Smooth muscle cell of the brain vasculature (primary cell): ENCODE data around the gene ZNHIT1.

ENCODE experiments used
- DNase-seq: peaks from one replicate; pipeline ENCODE4 v3.0.0-alpha.2; 2012; ENCODE audit warnings: low read depth, low spot score

ZNHIT1 gene

DNA sequence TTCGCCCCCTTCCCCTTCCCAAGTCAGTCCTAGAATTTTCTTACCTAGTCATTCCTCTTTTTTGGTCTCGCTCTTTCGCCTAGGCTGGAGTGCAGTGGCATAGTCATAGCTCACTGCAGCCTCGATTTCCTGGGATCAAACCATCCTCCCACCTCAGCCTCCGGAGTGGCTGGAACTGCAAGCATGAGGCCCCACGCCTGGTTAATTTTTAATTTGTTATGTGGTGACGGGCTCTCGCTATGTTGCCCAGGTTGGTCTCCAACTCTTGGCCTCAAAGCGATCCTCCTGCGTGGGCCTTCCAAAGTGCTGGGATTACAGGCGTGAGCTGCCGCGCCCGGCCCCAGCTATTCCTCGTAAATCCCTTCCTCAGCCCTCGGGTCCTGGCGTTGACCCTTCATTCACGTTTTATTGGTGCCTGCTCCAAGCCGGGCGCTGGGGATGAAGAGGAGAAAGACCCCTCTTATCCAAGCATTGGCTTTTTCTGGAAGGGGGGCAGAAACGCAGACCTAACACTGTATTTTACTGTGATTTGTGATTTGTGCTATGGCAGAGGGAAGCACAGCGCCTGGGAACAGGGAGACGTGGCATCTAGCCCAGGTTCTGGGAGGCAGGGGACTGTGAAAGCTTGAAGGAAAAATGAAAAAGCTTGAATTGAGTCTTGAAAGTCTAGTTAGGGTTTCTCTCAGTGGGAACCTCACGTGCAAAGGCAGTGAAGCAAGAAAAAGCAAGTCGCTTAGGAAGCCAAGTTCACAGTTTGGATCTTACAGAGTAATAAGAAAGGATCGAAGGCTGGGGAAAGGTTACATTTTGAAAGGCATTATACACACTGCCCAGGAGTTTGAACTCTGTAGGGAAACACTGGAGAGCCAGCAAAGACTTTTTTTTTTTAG lies 516 bp downstream of the ZNHIT1 start:
- no peak for DNase-seq

DNA sequence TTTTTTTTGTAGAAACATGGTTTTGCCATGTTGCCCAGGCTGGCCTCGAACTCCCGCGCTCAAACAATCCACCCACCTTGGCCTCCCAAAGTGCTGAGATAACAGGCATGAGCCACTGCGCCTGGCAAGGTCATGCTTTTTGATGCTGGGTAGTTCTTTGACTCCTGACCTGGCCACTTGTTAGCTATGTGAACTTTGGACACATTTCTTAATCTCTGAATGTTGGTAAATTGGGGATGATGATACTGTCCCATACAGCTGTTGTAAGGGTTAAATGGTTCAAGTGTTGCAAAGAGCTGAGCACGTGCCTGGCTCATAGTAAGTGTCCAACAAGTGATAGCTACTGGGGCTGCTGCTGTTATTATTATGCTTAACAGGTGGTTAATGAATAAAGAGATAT lies 2.3 kb downstream of the ZNHIT1 start:
- no peak for DNase-seq

DNA sequence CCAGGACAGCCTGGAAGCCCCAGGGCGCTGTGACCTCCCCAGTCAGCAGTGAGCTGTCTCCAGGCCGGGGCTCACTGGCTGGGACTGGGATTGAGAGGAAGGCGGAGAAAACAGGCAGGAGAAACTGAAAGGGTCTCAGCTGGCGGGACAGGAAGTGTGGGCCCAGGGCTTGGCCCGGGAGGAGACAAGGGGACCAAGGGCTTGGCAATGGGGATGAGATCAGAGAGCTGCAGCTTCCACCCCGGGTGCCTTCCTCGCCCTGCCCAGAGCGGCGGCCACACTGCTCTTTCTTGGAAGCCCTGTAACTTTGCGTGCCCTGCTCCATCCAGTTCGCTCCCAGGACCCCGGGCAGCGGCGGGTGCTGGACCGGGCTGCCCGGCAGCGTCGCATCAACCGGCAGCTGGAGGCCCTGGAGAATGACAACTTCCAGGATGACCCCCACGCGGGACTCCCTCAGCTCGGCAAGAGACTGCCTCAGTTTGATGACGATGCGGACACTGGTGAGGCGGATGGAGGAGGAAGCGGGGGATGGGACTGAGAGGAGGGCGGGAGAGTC lies 4.4 kb downstream of the ZNHIT1 start:
- DNase-seq: no peak

DNA sequence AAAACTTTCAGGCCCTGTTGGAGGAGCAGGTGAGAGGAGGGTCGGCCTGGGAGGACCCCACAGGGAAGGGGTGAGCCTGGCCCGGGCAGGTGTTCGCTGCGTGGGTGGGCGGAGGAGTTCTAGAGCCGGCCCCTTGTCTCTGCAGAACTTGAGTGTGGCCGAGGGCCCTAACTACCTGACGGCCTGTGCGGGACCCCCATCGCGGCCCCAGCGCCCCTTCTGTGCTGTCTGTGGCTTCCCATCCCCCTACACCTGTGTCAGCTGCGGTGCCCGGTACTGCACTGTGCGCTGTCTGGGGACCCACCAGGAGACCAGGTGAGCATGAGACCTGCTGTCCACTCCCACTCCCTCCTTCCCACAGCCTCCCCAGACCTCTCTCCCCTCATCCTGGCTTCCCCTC lies 5.6 kb downstream of the ZNHIT1 start:
- no peak for DNase-seq

DNA sequence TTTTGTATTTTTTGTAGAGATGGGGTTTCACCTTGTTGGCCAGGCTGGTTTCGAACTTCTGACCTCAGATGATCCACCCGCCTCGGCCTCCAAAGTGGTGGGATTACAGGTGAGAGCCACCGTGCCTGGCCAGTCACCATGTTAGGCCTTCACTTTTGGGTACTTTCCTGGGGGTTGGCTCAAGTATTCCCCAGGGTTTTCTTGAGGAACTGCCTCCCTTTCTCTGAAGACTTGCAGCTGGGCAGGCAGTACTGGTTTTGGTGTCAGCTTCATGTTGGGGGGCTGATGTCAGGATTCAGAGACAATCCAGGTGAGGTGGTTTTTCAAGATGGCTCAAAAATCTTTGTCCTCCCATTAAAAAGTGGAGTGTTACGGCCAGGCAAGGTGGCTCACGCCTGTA lies 7.7 kb downstream of the ZNHIT1 start:
- no peak for DNase-seq

DNA sequence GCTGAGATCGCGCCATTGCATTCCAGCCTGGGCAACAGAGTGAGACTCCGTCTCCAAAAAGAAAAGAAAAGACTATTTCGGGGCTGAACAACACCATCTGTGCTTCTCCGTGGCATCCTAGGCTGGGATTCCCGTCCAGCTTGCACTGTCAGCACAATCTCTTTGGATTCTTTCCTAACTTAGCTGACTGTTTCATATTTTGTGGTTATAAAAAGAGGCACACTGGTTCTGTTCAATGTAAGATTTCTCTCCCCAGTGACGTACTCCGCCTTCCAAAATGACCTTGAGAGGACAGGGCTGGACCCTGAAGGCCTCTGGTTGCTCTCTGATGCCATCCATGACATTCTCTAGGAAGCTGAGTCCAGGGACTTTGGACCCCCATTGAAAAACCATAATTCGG lies 8.8 kb downstream of the ZNHIT1 start:
- DNase-seq: no peak

DNA sequence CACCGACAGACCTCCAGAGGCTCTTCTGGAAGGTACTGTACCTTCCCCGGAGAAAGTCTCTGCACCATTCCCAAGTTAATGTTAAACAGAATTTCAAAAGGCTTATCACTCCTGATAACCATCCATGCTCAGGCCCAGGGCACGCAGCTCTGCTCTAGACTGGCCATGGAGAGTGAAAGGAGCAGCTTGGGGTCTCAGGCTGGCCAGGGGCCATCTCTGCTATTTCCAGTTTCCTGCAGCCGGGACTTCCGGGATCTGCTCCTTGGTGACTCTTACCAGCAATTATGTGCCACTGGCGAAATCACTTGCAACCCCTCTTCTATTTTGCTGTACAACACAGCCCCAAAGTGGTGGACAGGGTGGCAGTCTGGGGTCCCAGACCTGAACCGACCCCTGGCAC lies 13.7 kb downstream of the ZNHIT1 start:
- no peak for DNase-seq

DNA sequence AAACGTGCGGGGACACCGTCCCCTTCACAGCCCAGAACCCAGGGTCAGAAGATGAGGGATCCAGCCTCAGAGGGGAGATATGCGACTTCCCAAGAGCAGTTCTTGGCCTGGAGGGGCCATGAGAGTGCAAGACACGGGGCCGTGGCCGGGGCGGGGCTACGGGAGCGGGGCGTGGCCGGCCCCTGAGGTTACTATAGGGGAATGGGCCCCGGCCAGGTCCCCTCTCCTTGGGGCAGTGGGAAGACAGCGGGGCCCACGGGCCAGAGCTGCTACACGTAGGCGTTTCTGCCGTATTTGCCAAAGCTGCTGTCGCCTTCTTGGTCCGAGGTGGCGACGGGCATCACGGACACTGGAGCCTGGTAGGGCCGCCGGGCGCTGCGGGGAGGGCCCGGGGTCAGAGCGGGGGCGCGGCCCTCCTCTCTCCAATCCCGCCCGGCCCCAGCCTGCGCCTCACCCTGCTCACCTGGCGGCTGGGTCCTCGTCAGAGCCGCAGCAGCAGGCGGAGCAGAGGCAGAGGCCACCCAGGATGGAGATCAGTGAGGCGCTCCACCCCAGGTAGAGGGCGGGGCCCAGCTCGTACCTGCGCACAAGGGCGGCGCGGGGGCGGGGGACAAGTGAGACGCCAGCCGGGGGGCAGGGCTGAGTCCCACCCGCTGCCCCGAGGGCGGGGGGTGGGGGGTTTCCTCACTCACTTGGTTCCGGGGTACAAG lies 14.3 kb downstream of the ZNHIT1 start:
- no peak for DNase-seq

DNA sequence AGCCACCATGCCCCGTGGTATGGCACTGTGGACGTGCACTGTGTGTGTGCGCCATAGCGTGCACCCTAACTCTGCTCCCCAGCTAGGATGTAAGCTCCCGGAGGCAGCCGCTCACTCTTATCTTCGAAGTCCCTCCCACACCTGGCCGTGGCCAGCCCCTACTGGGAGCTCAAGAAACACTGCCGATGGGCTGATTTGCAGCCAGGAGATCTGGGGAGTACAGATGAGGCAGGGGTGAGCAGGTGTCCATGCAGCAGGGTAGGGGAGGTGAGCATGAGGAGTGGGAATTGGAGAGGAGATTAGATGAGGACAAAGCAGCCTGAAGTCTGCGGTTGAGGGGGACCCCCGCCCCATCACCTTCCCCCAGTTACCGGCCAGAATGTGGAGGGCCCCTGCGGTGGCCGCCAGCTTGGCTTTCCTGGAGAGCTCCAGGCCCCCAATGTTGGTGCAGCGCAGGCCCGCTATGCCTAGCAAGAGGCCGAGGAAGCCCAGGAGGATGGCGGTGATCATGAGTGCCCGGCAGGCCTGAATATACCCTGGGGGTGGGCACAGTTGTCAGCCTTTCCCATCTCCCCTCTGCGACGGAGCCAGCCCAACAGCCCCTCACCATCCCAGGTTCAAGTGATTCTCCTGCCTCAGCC lies 16.1 kb downstream of the ZNHIT1 start:
- DNase-seq: no peak

DNA sequence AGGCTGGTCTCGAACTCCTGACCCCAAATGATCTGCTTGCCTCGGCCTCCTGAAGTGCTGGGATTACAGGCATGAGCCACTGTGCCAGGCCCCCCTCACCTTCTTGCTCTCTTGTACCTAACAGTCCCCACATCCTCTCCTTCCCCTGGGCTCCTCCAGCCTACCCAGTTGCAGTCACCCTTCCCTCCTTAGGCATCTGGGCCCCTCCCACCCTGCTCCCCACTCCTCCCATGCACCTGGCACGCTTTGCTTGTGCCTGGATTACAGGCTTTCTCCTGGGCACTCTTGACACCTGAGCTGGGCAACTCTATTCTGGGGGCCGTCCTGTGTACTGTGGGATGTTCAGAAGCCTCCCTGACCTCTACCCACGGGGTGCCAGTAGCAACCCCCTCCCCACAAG lies 16.7 kb downstream of the ZNHIT1 start:
- DNase-seq: no peak

DNA sequence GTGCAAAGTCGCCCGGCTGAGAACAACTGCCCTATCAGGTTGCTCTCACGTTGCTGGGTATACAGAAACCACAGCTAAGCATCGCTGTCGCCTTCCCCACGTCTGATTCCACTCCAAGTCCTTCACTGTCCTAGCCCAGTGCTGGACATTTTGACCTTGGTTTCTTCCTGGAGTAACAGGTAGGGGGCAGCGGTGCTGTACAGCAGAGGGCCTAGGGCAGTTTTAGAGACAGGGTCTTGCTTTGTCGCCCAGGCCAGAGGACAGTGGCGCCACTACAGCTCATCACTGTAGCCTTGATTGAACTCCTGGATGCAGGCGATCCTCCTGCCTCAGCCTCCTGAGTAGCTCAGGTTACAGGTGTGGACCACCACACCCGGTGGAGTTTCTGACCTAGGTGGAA lies 17.1 kb downstream of the ZNHIT1 start:
- no peak for DNase-seq

DNA sequence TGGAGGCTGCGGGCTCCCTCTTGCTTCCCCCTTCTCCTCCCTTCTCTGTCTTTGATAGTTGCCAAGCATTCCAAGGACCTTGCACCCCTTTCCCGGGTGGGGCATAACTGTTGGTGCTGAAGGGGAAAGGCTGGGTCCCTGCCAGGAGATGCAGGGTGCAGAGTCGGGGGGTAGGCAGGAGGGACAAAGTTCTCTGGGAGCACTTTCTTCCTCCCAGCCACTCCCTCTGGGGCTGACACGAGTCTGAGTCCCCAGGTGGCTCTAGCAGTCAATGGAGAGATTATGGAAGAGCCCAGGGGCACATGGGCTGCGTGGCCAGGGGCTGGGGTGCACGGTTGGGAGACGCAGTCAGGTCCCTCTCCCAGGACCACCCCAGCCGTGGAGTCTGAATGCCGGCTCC lies 17.6 kb downstream of the ZNHIT1 start:
- DNase-seq: no peak

DNA sequence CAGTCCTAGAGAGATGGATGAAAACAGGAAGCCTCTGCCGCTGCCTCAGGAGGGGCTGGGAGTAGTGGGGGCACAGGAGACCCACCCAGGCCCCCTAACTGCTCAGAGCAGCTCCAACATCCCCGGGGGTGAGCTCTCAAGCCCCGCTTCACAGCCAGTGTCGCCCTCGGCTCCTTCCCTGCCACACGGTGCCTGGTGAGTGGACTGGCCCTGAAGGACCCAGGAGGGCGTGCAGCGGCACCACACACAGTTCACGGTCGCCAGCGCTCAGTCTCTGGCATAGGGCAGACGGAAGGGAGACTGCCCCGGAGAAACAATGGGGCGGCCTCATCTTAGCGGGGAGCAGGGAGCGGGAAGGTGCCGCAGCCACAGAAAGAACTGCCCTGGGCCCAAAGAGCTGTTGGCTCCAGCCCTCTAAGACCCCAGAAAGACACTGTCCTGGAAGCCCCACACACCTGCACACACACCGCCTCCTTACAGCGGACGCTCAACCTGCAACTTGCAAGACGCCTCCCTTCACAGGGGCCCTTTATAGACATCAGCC lies 18.4 kb downstream of the ZNHIT1 start:
- DNase-seq: no peak

DNA sequence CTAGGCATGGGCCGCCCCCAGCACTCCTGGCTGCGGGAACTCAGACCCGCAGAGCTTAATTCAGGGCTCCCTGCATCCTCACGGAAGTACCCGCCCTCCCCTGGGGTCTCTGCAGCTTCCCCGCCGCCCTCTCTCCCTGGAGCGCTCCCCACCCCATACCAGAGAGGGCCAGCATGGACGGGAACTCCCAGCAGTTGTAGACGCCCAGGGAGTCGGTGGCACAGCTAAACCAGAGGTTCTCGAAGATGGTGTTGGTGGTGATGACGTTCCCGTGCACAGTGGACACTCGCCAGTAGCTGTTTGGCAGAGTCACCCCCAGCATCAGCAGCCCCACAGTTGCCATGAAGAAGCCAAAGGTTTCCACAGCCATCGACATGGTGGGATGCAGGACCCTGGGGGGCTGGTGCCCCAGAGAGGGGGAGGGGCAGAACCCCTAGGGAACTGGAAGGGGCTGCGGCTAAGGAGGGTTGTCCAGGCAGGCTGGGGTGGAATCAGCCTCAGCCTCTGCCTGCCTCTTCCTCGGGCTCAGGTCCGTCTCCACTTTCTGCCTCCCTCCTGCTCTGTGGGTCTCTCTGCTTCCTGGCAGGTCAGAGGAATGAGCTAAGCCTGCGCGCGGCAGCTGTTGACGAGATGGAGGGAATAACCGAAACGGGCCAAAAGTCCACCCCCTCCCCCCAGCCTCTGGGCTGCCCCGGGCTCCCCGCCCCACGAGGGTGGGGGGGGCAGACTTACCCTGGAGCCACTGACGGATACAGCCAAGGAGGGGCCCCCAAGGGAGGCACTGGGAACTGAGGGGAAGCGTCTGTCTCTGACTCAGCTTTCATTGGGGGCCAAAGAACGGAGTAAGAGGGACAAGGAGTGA lies 19.5 kb downstream of the ZNHIT1 start, which contains the start of gene CLDN15:
Gene CLDN15, minus strand, starts transcription at position 597 of the 862 bp plus-strand sequence. Its CDS starts 221 bp downstream, at position 376.
- no peak for DNase-seq

DNA sequence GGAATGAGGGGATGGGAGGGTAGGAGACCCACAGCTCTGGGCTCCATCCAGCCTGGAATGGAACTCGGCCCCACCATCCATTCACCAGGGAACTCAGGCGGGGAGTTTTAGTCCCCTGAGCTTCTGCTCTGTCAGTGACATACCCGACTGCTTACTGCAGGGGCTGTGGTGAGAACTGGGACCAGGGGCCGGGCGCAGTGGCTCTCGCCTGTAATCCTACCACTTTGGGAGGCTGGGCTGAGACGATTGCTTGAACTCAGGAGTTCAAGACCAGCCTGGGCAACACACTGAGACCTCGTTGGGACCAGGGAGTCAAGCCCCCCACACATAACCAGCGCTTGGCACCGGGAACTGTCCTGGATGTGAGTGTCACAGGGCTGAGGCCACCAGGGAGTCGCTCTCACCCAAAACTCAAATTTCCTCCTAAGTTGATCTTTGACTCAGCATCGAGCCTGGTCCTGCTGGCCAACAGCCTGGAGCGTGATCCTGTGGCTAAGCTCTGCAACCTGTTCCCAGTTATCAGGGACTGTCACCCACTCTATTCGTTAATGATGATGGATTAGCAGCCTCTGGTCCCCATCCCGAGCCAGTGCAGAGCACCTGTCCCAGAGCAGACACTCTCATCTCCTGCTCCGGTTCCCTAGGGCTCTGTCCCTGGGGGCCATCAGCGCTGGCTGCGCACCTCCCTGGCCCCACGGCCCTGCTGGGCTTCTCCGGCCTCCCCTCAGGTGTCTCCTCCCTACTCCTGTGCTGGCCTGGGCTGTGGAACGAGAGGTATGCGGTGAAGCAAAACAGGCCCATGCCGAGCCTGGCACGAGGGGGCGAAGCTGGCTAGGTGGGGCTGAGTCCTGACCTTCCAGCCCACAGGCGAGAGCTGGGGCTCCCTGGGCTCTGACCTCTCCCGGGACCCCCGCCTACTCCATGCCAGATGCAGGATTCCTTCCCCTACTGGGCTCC lies 20.5 kb downstream of the ZNHIT1 start:
- DNase-seq: no peak

DNA sequence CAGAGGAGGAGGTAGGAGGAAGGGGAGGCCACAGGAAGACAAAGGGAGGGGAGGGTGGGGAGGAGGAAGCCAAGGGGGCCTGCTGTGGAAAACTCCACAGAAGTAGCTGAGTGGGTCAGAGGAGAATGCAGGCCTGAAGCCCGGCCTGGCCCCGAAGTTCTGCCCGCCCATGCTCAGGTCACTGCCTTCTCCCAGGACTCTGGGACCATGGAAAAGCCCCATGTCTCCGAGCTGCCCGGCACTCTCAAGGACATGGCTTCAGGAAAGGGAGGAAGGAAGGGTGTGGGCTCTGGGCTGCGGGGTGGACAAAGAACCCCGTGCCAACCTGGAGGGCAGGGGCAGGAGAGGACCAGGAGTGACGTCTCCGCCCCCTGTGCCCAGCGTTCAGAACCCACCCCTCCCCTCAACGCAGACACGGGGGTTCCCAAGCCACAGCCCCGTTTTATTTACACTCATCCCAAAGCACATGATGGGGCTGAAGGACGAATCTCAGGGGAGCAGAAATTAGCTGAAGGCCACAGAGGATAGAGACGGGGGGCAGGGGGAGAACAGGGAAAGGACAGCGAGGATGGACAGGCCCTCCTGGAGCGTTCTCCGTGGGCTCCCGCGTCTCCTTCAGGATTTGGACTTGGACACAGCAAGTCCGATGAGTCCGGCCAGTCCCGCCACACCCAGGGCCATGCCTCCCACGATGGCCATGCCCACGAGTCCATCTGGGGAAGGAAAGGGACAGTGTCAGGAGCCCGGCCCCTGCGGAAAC lies 21.4 kb downstream of the ZNHIT1 start:
- no peak for DNase-seq

DNA sequence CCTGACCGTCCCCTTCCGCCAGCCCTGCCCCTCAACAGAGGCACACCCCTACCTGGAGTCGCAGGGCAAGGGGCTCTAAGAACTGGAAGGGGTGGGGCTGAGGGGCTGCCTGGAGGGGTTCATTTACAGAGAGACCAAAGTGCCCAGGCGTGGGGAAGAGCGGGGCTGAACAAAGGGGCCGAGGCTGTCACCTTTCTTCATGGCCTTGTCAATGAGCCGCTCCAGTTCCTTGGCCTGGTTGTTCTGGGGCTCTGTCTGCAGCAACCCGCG lies 21.9 kb downstream of the ZNHIT1 start:
- no peak for DNase-seq

DNA sequence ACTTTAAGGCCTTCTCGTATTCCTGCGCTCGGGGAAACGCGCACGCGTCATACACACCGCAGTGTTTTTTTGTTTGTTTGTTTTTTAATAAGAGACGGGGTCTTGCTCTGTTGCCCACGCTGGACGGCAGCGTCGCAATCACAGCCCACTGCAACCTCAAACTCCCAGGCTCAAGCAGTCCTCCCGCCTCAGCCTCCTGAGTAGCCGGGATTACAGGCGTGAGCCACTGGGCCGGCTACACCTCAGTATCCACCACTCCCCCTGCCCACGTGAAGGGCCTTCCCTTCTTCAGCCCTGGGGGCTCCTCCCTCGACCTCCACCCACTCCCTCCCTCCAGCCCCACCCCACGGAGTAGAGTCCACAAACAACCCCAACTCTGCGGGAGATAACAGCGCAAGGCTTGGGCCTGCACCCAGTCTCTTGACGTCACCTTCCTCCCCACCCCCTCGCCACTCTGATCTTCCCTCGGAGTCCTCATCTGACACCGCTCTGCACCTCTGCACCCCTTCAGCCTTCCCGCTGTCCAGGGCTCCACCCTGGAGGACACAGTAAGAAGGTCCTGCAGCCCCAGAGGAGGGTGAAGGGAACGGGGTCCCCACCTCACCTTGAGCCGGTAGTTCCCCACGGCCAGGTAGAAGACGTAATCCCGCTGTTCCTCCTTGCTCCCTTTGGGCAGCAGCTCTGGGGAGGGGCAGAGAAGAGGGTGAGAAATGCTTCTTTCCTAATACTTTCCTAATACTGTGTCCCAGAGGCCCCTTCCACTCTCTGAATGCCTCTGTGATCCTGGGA lies 22.5 kb downstream of the ZNHIT1 start:
- no peak for DNase-seq

DNA sequence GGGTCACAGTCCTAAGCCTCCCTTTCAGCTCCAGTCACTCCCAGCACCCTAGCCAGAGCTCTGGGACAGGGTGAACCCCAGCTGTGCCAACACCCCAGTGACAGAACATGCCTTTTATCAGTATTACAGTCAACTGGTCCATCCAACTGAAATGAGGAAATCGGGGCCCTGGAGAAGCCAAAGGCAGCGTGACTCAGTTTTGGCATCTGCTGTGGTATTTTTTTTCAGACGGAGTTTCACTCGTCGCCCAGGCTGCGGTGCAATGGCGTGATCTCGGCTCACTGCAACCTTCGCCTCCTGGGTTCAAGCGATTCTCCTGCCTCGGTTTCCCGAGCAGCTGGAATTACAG lies 23.0 kb downstream of the ZNHIT1 start:
- DNase-seq: no peak
